Mesenchymal stem cell (in vitro differentiated cells and primary cell): ENCODE data around the gene ZFYVE9.

Experiments used
- DNase-seq: peaks from one replicate; pipeline ENCODE4 v3.0.0-alpha.2; 2013
- H2AFZ ChIP-seq: one replicate; pipeline ENCODE4 v1.6.1; 2013; ENCODE audit warnings: low read depth, mild to moderate bottlenecking, control low read depth, inconsistent platforms, low read length, moderate library complexity
- H2AK5ac ChIP-seq: 2 replicates; pipeline ENCODE4 v1.6.1; 2013; ENCODE audit warnings: low read length, moderate library complexity, mild to moderate bottlenecking, inconsistent platforms; ENCODE audit not compliant: severe bottlenecking
- H2BK120ac ChIP-seq: one replicate; pipeline ENCODE4 v1.6.1; 2013; ENCODE audit warnings: low read depth, mild to moderate bottlenecking, inconsistent platforms, low read length, moderate library complexity
- H2BK12ac ChIP-seq, 2 experiments: one replicate each; pipeline ENCODE4 v1.6.1; 2013; ENCODE audit warnings: inconsistent platforms in 2 of 2, low read length in 2 of 2, mild to moderate bottlenecking in 2 of 2, moderate library complexity in 2 of 2, control low read depth in 1 of 2
- H2BK15ac ChIP-seq: one replicate; pipeline ENCODE4 v1.6.1; 2013; ENCODE audit warnings: mild to moderate bottlenecking, low read depth, inconsistent platforms; ENCODE audit not compliant: poor library complexity, severe bottlenecking
- H2BK5ac ChIP-seq: 2 replicates; pipeline ENCODE4 v1.6.1; 2013; ENCODE audit warnings: low read depth, mild to moderate bottlenecking, low read length, control low read depth, inconsistent platforms; ENCODE audit not compliant: poor library complexity, severe bottlenecking
- H3K14ac ChIP-seq, 2 experiments: one replicate each; pipeline ENCODE4 v1.6.1; 2013; ENCODE audit warnings: inconsistent platforms in 2 of 2, low read length in 2 of 2, control low read depth in 1 of 2, mild to moderate bottlenecking in 1 of 2, moderate library complexity in 1 of 2
- H3K18ac ChIP-seq, 2 experiments: one replicate each; pipeline ENCODE4 v1.6.1; 2013; ENCODE audit warnings: inconsistent platforms in 2 of 2, low read length in 2 of 2, control low read depth in 1 of 2, low read depth in 1 of 2, mild to moderate bottlenecking in 1 of 2
- H3K23ac ChIP-seq, 2 experiments: one replicate each; pipeline ENCODE4 v1.6.1; 2013; ENCODE audit warnings: inconsistent platforms in 2 of 2, low read length in 2 of 2, mild to moderate bottlenecking in 2 of 2, moderate library complexity in 2 of 2, control low read depth in 1 of 2
- H3K27ac ChIP-seq: 2 replicates; pipeline ENCODE4 v1.5.1; 2013; ENCODE audit warnings: mild to moderate bottlenecking, moderate library complexity, low read length, control low read depth, inconsistent platforms; ENCODE audit not compliant: poor library complexity, severe bottlenecking
- H3K27me3 ChIP-seq, 2 experiments: 2 replicates each; pipeline versions ENCODE4 v1.6.1 to v1.7.0; 2013; ENCODE audit warnings: low read length in 2 of 2, mild to moderate bottlenecking in 2 of 2, moderate library complexity in 2 of 2, control low read depth in 1 of 2, inconsistent platforms in 1 of 2; ENCODE audit not compliant: control insufficient read depth in 1 of 2, insufficient read depth in 1 of 2
- H3K36me3 ChIP-seq, 2 experiments: 2 replicates each; pipeline versions ENCODE4 v1.6.1 to v1.7.0; 2013; ENCODE audit warnings: low read length in 2 of 2, control low read depth in 1 of 2, inconsistent platforms in 1 of 2, low read depth in 1 of 2, mild to moderate bottlenecking in 1 of 2; ENCODE audit not compliant: insufficient read depth in 2 of 2, control insufficient read depth in 1 of 2
- H3K4ac ChIP-seq, 2 experiments: one replicate each; pipeline ENCODE4 v1.6.1; 2013; ENCODE audit warnings: inconsistent platforms in 2 of 2, low read length in 2 of 2, mild to moderate bottlenecking in 2 of 2, moderate library complexity in 2 of 2, control low read depth in 1 of 2, low read depth in 1 of 2
- H3K4me1 ChIP-seq: 2 replicates; pipeline ENCODE4 v1.6.1; 2013; ENCODE audit warnings: low read depth, low read length, control low read depth; ENCODE audit not compliant: control insufficient read depth, insufficient read depth
- H3K4me2 ChIP-seq: 2 replicates; pipeline ENCODE4 v1.6.1; 2013; ENCODE audit warnings: low read length, mild to moderate bottlenecking, inconsistent platforms; ENCODE audit not compliant: poor library complexity, severe bottlenecking
- H3K4me3 ChIP-seq, 2 experiments: 2 replicates each; pipeline versions ENCODE4 v1.5.1 to v1.7.0; 2013; ENCODE audit warnings: low read length in 2 of 2, mild to moderate bottlenecking in 2 of 2, control low read depth in 1 of 2, low read depth in 1 of 2; ENCODE audit not compliant: insufficient read depth in 1 of 2
- H3K79me1 ChIP-seq: replicated peaks from 2 replicates; pipeline ENCODE4 v1.6.1; 2013; ENCODE audit warnings: mild to moderate bottlenecking, control low read depth, low read length, inconsistent platforms; ENCODE audit not compliant: poor library complexity, severe bottlenecking
- H3K9ac ChIP-seq: 2 replicates; pipeline ENCODE4 v1.7.0; 2013; ENCODE audit warnings: mild to moderate bottlenecking, low read length, moderate library complexity
- H3K9me3 ChIP-seq: 2 replicates; pipeline ENCODE4 v1.7.0; 2013; ENCODE audit warnings: mild to moderate bottlenecking, low read length; ENCODE audit not compliant: control insufficient read depth
- H4K8ac ChIP-seq: one replicate; pipeline ENCODE4 v1.6.1; 2013; ENCODE audit warnings: inconsistent platforms, mild to moderate bottlenecking, low read length, moderate library complexity
- H4K91ac ChIP-seq: one replicate; pipeline ENCODE4 v1.6.1; 2013; ENCODE audit warnings: mild to moderate bottlenecking, low read length, inconsistent platforms
- WGBS: methylation state at CpG from one replicate; pipeline ENCODE4 v1.1.7; 2013; ENCODE audit warnings: mixed read lengths; 5-methylcytosine and 5-hydroxymethylcytosine counted together

ZFYVE9 gene

GRCh38 chr1:52240592-52241210, 98.8 kb downstream of the ZFYVE9 start:
- Histone ChIP-seq H2BK5ac (no peak overlapping the region), H4K91ac (no peak overlapping the region), H2BK15ac (no peak overlapping the region), H3K4me3 (no peak overlapping the region), H3K9ac (no peak overlapping the region), H3K4ac (no peak overlapping the region), H2BK12ac (no peak overlapping the region), H3K9me3 (no peaks in the 10 kb centered on the region), H3K27me3 (no peaks in the 10 kb centered on the region), H3K14ac (no peak overlapping the region), H3K4me1 (no peaks in the 10 kb centered on the region), H3K18ac (no peak overlapping the region), H3K27ac (no peak overlapping the region), H2BK120ac (no peak overlapping the region), H3K23ac (no peak overlapping the region), H3K79me1 (peaks cover 2% of the 10 kb centered on the region), H3K4me2 (no peak overlapping the region), H4K8ac (no peak overlapping the region), H2AK5ac (no peak overlapping the region), H3K36me3 (peaks cover 0 to 5% of the 10 kb centered on the region in 2 experiments), H2AFZ (no peak overlapping the region)
- DNase-seq = no peak
- WGBS = 34% methylated on average over 3 of the region's 4 CpGs

GRCh38 chr1:52243221-52243987, 101.5 kb downstream of the ZFYVE9 start:
- Histone ChIP-seq H3K9ac (no peak overlapping the region), H2BK5ac (no peak overlapping the region), H3K4me2 (no peak overlapping the region), H3K36me3 (peaks cover 0 to 5% of the 10 kb centered on the region in 2 experiments), H3K79me1 (peaks cover 6% of the 10 kb centered on the region), H2AK5ac (no peak overlapping the region), H3K14ac (no peak overlapping the region), H2BK120ac (no peak overlapping the region), H4K8ac (no peak overlapping the region), H3K4ac (no peak overlapping the region), H3K18ac (no peak overlapping the region), H3K23ac (no peak overlapping the region), H3K27ac (no peak overlapping the region), H2BK15ac (no peak overlapping the region), H3K4me3 (no peak overlapping the region), H3K9me3 (no peaks in the 10 kb centered on the region), H3K27me3 (no peaks in the 10 kb centered on the region), H2BK12ac (no peak overlapping the region), H3K4me1 (peaks cover 1% of the 10 kb centered on the region), H4K91ac (no peak overlapping the region), H2AFZ (no peak overlapping the region)
- WGBS = 96% methylated on average over 3 of the region's 3 CpGs
- DNase-seq = no peak

- no peaks in the 10 kb centered on the region for H3K27me3 ChIP-seq
- H2BK12ac ChIP-seq = no peak overlapping the region
- H2BK120ac ChIP-seq = no peak overlapping the region
- WGBS = no CpG with 5 or more reads among the region's 1 CpG
- no peak overlapping the region for H3K14ac ChIP-seq
- no peak overlapping the region for H3K23ac ChIP-seq
- no peak overlapping the region for H3K9ac ChIP-seq
- H3K4me3 ChIP-seq = no peak overlapping the region
- no peak overlapping the region for H2BK5ac ChIP-seq
- no peak for DNase-seq
- no peaks in the 10 kb centered on the region for H3K9me3 ChIP-seq
- H2AK5ac ChIP-seq = no peak overlapping the region
- H3K4me1 ChIP-seq = peaks cover 1% of the 10 kb centered on the region
- peaks cover 18% of the 10 kb centered on the region for H3K79me1 ChIP-seq
- H3K27ac ChIP-seq = no peak overlapping the region
- no peak overlapping the region for H3K4ac ChIP-seq
- H2BK15ac ChIP-seq = no peak overlapping the region
- no peak overlapping the region for H4K91ac ChIP-seq
- no peak overlapping the region for H3K18ac ChIP-seq
- H3K36me3 ChIP-seq = peaks cover 0 to 3% of the 10 kb centered on the region in 2 experiments
- no peak overlapping the region for H3K4me2 ChIP-seq
- H4K8ac ChIP-seq = no peak overlapping the region
- H2AFZ ChIP-seq = no peak overlapping the region
Measured at GRCh38 chr1:52249831-52250230, 107.9 kb downstream of the ZFYVE9 start.

- H3K9me3 ChIP-seq = no peaks in the 10 kb centered on the region
- WGBS = 92% methylated on average over 5 of the region's 5 CpGs
Measured at GRCh38 chr1:52253421-52253820, 111.5 kb downstream of the ZFYVE9 start.

More at GRCh38 chr1:52253421-52253820, 111.5 kb downstream of the ZFYVE9 start:
- Histone ChIP-seq H3K18ac (no peak overlapping the region), H3K4me1 (no peaks in the 10 kb centered on the region), H3K14ac (no peak overlapping the region), H2BK12ac (no peak overlapping the region), H3K4me2 (no peak overlapping the region), H3K4me3 (no peak overlapping the region), H2BK15ac (no peak overlapping the region), H3K79me1 (peaks cover 16% of the 10 kb centered on the region), H4K8ac (no peak overlapping the region), H2AK5ac (no peak overlapping the region), H3K23ac (no peak overlapping the region), H2AFZ (no peak overlapping the region), H3K9ac (no peak overlapping the region), H3K27ac (no peak overlapping the region), H3K4ac (no peak overlapping the region), H3K36me3 (peaks cover 0 to 3% of the 10 kb centered on the region in 2 experiments), H2BK120ac (no peak overlapping the region), H2BK5ac (no peak overlapping the region), H3K27me3 (no peaks in the 10 kb centered on the region), H4K91ac (no peak overlapping the region)
- no peak for DNase-seq
